ENCODE data around the gene TAC3.
A peak's percentile ranks its signal among the peaks of the same experiment; 100 is the strongest.
"Not testable (repeated sequence)": the region's sequence is repeated elsewhere in the genome, so short reads cannot be mapped to it uniquely, and the experiment has no call there.

Gene TAC3

GRCh38 chr12:57016348-57016747, at the start of gene TAC3:
TAC3 (minus strand) TSS chr12:57016529; CDS start chr12:57015797, 732 bp downstream.
- FAIRE-seq = no peak
- no peak for DNase-seq (ENCODE audit: extremely low spot score, insufficient read length, low read depth)

DNA sequence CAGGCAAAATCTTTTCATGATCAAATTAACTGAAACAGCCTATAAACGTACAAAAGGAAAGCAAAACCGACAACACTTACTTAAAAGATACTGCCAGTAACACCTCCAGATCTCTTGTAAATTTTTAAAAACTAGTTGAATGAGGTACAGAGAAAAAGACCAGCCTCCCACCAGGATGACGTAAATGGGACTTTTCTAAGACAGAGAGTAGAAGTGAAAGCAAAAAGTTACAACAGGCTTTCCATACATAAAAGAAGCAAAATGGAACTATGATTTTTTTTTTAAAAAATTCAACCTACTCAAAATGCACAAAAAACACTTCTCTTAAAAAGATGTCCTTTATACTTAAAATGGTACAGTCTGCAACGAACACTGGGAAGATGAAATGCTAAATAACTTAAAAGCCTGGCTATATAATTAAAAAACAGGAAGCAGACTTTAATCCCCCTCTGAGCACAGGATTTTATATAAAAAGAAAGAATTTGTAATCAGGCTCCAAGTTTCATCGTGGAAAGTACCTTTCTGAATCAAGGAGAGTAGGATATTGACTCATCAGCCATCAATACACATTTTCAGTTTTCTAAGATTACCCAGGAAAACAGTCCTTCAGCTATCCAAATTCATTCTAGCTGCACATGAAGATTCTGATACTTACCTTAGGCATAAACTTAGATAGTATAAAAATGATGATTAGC, 47.8 kb upstream of the TAC3 start:
- peak; percentile 94 for FAIRE-seq
- no peak for DNase-seq (ENCODE audit: extremely low spot score, insufficient read length, low read depth)

DNA sequence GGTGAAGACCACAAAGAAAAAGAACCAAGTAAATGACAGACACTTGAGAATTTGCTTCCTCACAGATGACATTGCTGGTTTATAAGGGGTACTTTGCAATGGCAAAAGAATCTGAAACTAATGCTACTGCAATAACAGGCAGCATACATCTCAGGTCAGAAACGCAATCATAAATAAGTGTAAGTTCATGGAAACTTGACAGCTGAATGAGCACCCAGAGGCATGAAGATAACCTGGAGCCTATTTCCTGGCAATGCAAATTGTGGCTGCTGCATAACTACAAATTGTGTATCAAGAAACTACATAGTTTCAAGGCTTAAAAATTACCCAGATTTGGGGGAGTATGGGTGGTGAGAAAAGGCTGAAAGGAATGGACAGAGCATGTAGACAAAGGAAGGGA, 42.1 kb upstream of the TAC3 start:
- no peak for DNase-seq (ENCODE audit: extremely low spot score, insufficient read length, low read depth)

DNA sequence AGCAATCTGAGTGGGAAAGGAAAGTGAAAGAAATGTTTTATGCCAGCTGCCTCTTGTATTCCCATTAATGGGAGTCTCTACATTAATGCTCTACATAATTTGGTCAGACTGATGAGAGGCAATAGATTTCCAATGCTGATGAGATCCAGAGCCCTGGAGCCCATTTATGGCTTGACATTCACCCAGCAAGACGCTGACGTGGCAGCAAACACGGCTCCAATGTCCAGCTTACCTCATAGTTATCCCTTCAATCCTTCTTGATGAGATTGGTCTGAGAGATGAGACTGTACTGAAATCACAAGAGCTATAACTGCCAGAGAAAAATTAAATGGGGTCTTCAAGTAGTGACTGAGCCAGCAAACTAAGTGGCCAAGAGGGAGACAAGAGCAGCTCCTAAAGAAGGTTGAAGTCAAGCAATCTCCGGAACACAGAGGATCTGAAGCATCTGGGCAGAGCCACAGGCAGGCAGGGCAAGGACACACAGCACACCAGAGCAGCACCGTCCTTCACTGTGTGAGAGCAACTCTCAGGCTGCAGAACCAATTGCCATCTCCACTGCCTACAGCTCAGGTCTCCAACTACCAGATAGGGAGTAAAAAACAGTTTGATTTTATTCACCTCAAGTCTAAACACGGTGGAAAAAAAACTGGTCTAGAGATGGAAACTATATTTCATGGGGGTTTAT, 40.9 kb upstream of the TAC3 start:
- no peak for DNase-seq (ENCODE audit: extremely low spot score, insufficient read length, low read depth)
- FAIRE-seq = no peak

More for the DNA sequence above, 42.1 kb upstream of the TAC3 start:
- FAIRE-seq = peak; percentile 82

- no peak for FAIRE-seq
Observed at GRCh38 chr12:57055824-57056223, 39.5 kb upstream of the TAC3 start.

GRCh38 chr12:57053901-57054300, 37.6 kb upstream of the TAC3 start:
- DNase-seq (ENCODE audit: extremely low spot score, insufficient read length, low read depth); FAIRE-seq: not testable (repeated sequence)

More at GRCh38 chr12:57055824-57056223, 39.5 kb upstream of the TAC3 start:
- no peak for DNase-seq (ENCODE audit: extremely low spot score, insufficient read length, low read depth)

DNA sequence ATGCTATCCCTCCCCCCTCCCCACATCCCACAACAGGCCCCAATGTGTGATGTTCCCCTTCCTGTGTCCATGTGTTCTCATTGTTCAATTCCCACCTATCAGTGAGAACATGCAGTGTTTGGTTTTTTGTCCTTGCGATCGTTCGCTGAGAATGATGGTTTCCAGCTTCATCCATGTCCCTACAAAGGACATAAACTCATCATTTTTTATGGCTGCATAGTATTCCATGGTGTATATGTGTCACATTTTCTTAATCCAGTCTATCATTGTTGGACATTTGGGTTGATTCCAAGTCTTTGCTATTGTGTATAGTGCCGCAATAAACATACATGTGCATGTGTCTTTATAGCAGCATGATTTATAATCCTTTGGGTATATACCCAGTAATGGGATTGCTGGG, 36.8 kb upstream of the TAC3 start:
- FAIRE-seq; DNase-seq (ENCODE audit: extremely low spot score, insufficient read length, low read depth): not testable (repeated sequence)

- DNase-seq (ENCODE audit: extremely low spot score, insufficient read length, low read depth) (no peak), FAIRE-seq (no peak)
Observed at GRCh38 chr12:57051011-57051410, 34.7 kb upstream of the TAC3 start.

DNA sequence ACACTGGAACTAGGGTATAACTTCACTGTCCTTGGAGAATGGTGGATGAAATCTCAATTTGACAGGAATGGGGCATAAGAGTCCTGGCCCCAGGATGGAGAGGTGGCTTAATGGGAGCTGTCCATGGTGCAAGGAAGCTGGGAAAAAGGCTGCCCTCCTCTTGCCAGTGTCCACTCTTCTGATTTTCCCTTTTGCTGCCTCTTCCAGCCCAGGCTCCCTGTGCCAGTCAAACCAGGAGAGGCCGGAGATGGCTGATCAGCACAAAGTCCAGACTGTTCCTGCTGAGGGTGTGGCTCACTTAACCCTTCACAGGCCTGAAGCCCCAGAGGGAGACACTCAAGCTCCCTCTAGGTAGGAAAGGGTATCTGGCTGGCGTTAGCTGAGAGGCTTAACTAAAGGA, 33.6 kb upstream of the TAC3 start, which contains the start of gene MYO1A:
MYO1A (minus strand) TSS at position 240 of the 400 bp plus-strand sequence. CDS start 1,806 bp downstream, outside the sequence.
- no peak for FAIRE-seq
- DNase-seq (ENCODE audit: extremely low spot score, insufficient read length, low read depth) = no peak

DNA sequence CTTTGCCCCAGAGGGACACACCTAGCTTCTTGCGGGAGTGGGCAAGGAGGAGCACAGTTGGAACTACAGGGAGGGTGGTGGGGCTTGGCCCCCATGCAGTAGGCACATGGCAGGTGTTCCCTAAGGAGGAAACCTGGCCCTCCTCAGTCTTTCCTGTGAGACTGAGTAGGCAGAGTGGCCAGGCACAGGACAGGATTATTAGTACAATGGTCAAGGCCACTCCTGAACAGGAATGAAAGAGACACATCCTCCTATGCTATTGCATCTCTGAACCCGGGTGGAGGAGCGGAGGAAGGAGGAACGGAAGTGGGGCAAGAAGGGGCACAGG, 32.8 kb upstream of the TAC3 start:
- FAIRE-seq (no peak), DNase-seq (ENCODE audit: extremely low spot score, insufficient read length, low read depth) (no peak)

DNA sequence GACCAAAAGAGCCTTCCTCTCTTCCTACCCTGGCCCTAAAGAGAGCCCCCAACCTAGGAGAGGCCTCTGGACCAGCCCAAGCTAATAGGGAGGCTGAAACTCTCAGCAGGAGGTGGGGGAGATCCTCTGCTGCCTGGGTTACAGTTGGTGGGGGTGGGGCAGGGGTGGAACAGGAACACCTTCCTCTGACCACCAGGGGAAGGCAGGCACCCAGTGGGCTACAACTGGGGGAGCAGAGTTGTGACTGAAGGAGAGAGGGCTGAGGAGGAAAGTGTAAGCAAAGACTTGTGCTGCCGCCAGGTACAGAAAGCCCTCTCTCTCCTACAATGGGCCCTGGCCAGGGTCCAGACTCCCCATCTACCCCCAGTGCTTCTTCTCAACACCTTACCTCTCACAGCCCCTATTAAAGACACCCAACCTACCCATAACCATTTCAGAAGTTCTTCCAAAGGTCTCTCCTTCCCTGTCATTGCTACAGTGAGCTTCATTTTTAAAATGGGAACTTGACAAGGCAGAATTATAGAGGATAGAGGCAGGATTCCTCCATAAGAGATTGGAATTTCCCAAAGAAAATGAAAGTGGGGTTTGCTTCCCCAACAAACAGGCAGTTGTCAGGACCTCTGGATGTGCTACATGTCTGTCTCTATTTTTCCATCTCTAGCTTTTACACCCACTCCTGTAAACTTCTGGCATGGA, 32.2 kb upstream of the TAC3 start:
- no peak for FAIRE-seq
- no peak for DNase-seq (ENCODE audit: extremely low spot score, insufficient read length, low read depth)

GRCh38 chr12:57047981-57048380, 31.7 kb upstream of the TAC3 start:
- FAIRE-seq = no peak
- no peak for DNase-seq (ENCODE audit: extremely low spot score, insufficient read length, low read depth)

DNA sequence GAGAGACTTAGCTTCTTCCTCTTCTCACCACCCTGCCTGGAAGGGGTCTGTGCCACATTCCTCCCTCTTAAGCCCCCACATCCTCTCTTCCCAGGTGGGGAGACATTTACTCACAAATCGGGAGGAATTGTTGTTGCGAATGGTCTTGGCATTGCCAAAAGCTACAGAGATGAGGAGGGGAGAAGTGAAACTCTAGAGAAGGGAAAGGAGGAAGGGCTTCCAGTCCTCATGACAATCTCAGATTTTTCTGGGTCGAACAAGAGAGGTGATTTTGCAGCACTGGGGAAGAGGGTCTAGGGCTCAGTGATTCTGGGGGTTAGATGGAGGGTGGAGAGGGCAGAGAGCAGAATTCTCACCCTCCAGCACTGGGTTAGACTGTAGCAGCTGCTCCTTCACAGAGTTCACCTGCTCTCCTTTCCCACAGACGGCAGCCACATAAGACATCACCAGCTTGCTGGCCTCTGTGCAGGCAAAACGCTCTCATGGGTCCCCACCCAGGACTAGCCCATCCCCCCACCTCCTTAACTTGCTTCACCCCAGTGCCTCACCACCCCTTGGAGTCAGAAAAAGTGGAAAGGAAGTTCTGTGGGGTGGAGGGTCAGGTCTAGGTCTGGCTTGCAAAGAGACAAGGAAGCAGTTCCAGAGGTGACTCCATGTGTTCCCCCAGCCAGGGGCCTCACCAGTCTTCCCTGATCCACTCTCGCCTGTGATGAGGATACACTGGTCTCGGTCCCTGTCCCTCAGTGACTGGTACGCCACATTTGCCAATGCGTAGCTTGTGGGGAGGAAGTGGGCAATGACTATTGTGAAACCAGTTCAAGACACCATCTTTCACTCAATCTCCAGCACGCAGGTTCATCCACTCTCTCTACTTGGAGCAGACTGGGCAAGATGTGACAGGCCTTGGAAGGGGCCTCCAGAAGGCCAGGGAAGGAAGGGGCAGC, 30.9 kb upstream of the TAC3 start:
- FAIRE-seq = peak; percentile 80
- DNase-seq (ENCODE audit: extremely low spot score, insufficient read length, low read depth) = no peak

- DNase-seq (ENCODE audit: extremely low spot score, insufficient read length, low read depth) (no peak), FAIRE-seq (no peak)
Observed at GRCh38 chr12:57046086-57046791, 29.9 kb upstream of the TAC3 start.

GRCh38 chr12:57044889-57045288, 28.6 kb upstream of the TAC3 start:
- DNase-seq (ENCODE audit: extremely low spot score, insufficient read length, low read depth) (no peak), FAIRE-seq (no peak)

GRCh38 chr12:57044468-57044867, 28.1 kb upstream of the TAC3 start:
- DNase-seq (ENCODE audit: extremely low spot score, insufficient read length, low read depth) = no peak

GRCh38 chr12:57042695-57043094, 26.4 kb upstream of the TAC3 start:
- FAIRE-seq (no peak), DNase-seq (ENCODE audit: extremely low spot score, insufficient read length, low read depth) (no peak)

More at GRCh38 chr12:57044468-57044867, 28.1 kb upstream of the TAC3 start:
- no peak for FAIRE-seq

- DNase-seq (ENCODE audit: extremely low spot score, insufficient read length, low read depth) (no peak), FAIRE-seq (no peak)
Observed at GRCh38 chr12:57040750-57041149, 24.4 kb upstream of the TAC3 start.

GRCh38 chr12:57040211-57040610, 23.9 kb upstream of the TAC3 start:
- no peak for DNase-seq (ENCODE audit: extremely low spot score, insufficient read length, low read depth)
- no peak for FAIRE-seq

Measured in GM18507 (cell line).